T1000 (cell line): ENCODE results near the gene URI1.

Experiments used
- DNase-seq: peaks from one replicate; lab custom pipeline; 2025; ENCODE audit warnings: mixed read lengths; lab: John Stamatoyannopoulos, UW

Gene URI1

GRCh38 chr19:30056580-30056979 lies 114.5 kb downstream of the URI1 start:
- no peak for DNase-seq

GRCh38 chr19:30059741-30060457 lies 117.9 kb downstream of the URI1 start:
- DNase-seq = no peak

DNA sequence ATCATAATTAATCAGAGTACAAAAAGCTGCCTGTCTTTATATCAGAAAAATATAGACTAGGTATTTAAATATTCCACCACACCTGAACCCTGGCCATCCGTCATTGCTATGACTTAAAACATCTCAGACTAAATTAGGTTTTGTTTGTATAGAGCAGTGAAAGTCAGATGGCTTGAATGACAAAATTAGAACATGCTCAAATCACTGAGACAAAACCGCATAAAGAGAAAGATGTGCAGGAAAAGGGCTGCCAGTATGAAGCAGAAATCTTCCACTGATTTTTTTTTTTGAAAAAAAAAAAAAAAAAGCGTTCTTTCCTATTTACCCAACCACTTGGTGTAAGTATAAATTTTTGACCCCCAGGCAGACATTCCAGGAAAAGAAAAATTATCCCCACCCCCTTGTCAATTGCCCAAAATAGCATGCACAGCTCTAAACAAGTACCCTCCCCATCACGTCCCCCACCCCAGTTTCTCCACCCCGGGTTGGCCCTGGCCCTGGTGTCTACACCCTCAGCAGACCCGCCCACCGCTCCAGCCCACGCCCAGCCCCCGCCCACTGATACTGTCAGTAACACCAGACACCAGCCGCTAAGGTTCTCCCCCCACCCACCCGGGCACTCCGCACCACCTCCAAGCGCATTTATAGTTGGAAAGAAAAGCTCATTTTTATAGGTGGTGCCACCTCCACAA lies 118.6 kb downstream of the URI1 start:
- DNase-seq = no peak

- no peak for DNase-seq
Observed at GRCh38 chr19:30061223-30062064, 119.4 kb downstream of the URI1 start.

GRCh38 chr19:30062065-30062906 lies 120.2 kb downstream of the URI1 start:
- DNase-seq = no peak

DNA sequence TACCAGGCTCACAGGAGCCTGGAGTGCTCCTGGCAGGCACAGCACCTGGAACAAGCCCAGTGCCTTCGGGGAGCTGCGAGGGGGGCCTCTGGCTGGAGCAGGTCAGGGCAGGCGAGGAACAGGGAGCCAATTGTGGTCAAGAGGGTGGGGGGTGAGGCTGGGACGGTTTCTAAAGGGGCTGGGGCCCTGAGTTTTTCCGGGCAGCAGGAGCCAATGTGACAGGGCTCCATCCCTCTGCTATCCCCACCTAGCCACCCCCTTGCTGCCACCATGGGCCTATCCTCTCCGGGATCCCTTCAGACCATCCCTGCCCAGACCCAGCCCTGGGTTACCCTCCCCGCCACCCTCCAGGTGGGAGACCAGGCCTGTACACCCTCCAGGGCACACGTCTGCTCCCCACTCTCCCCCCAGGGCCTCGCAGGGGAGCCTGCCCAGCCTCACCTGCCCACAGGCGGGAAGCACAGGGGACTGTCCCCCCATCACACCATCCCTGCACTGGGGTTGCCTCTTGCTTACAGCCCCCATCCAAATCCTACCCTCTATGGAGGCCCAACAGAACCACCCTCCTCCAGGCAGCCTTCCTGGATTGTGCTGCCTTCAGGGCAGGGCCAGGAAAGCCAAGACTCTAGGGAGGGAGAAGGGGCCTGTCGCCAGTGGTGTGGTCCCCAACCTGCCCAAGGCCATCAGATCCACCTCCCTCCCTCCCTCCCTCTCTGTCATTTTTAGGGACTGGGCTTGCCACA lies 121.0 kb downstream of the URI1 start:
- DNase-seq = no peak

- DNase-seq = no peak
Observed at GRCh38 chr19:30063650-30064347, 121.8 kb downstream of the URI1 start.

GRCh38 chr19:30064348-30064699 lies 122.3 kb downstream of the URI1 start:
- DNase-seq = no peak

GRCh38 chr19:30064771-30065494 lies 122.9 kb downstream of the URI1 start:
- DNase-seq = no peak

- no peak for DNase-seq
Observed at GRCh38 chr19:30065680-30066606, 123.9 kb downstream of the URI1 start.
